NCI-H524 (cell line): ENCODE measurements around the gene RNF38.
"Not testable (repeated sequence)": the region's sequence is repeated elsewhere in the genome, so short reads cannot be mapped to it uniquely, and the experiment has no call there.

ENCODE experiments used
- DNase-seq, 2 experiments: peaks; one replicate each; lab custom pipeline; 2025; lab: John Stamatoyannopoulos, UW

Gene RNF38

GRCh38 chr9:36399980-36400331 lies at the start of gene RNF38:
RNF38 (minus strand) TSS chr9:36400269; CDS start chr9:36400108, 161 bp downstream.
- DNase-seq, result no peak

GRCh38 chr9:36448555-36448954 lies 48.5 kb upstream of the RNF38 start:
- DNase-seq, result not testable (repeated sequence)

- DNase-seq, result no peak
Measured at GRCh38 chr9:36448017-36448416, 47.9 kb upstream of the RNF38 start.

- DNase-seq, result not testable (repeated sequence)
Measured at GRCh38 chr9:36446678-36447077, 46.6 kb upstream of the RNF38 start.

GRCh38 chr9:36445800-36446361 lies 45.8 kb upstream of the RNF38 start:
- no peak for DNase-seq

GRCh38 chr9:36444203-36444602 lies 44.1 kb upstream of the RNF38 start:
- no peak for DNase-seq

GRCh38 chr9:36443581-36443980 lies 43.5 kb upstream of the RNF38 start:
- no peak for DNase-seq

- no peak for DNase-seq
Measured at GRCh38 chr9:36442710-36443109, 42.6 kb upstream of the RNF38 start.

- DNase-seq, result no peak
Measured at GRCh38 chr9:36441966-36442365, 41.9 kb upstream of the RNF38 start.

- DNase-seq, result no peak
Measured at GRCh38 chr9:36438536-36439236, 38.6 kb upstream of the RNF38 start.

- DNase-seq, result no peak
Measured at GRCh38 chr9:36437790-36438189, 37.7 kb upstream of the RNF38 start.

GRCh38 chr9:36436909-36437308 lies 36.8 kb upstream of the RNF38 start:
- DNase-seq, result no peak

- DNase-seq, result no peak
Measured at GRCh38 chr9:36433386-36433785, 33.3 kb upstream of the RNF38 start.

- DNase-seq, result no peak
Measured at GRCh38 chr9:36431078-36431477, 31.0 kb upstream of the RNF38 start.

- DNase-seq, result no peak
Measured at GRCh38 chr9:36426945-36427344, 26.9 kb upstream of the RNF38 start.

GRCh38 chr9:36426348-36426747 lies 26.3 kb upstream of the RNF38 start:
- DNase-seq, result no peak

- no peak for DNase-seq
Measured at GRCh38 chr9:36424289-36425055, 24.4 kb upstream of the RNF38 start.

GRCh38 chr9:36423206-36423605 lies 23.1 kb upstream of the RNF38 start:
- no peak for DNase-seq

- no peak for DNase-seq
Measured at GRCh38 chr9:36416890-36417289, 16.8 kb upstream of the RNF38 start.

- DNase-seq, result no peak
Measured at GRCh38 chr9:36415822-36416525, 15.9 kb upstream of the RNF38 start.

- not testable (repeated sequence) for DNase-seq
Measured at GRCh38 chr9:36411410-36411809, 11.3 kb upstream of the RNF38 start.

GRCh38 chr9:36409076-36409475 lies 9.0 kb upstream of the RNF38 start:
- not testable (repeated sequence) for DNase-seq
